Tibial nerve (tissue), 3 donors: ENCODE measurements around the gene KRT3.

Source experiments
- CTCF ChIP-seq, 5 experiments: fragments of 200-600 bp in 3 of 5; fragments of 450-650 bp in 2 of 5; sonication (generic) in 3 of 5; IDR thresholded peaks; one replicate each; pipeline ENCODE4 v1.5.1; 2016 to 2019; ENCODE audit warnings: antibody characterized with exemption in 5 of 5, mild to moderate bottlenecking in 3 of 5, moderate library complexity in 2 of 5
- POLR2A ChIP-seq, 2 donors: fragments of 450-650 bp; IDR thresholded peaks; one replicate each; pipeline ENCODE4 v1.6.1; 2017; ENCODE audit warnings: antibody characterized with exemption in 2 of 2, mild to moderate bottlenecking in 2 of 2, moderate library complexity in 2 of 2

GRCh38 chr12:52817003-52817698 is 21.2 kb upstream of the KRT3 start:
- TF ChIP-seq POLR2A (IDR thresholded peaks at IDR 0.05) (no peak), CTCF (IDR thresholded peaks at IDR 0.05) (no peak)
